ENCODE results near the gene CSMD2. TPM values are rescaled to one million over a fixed set of nuclear protein-coding genes. Genes with fewer than 3 reads are reported as not detected.
A peak's percentile ranks its signal among the peaks of the same experiment; 100 is the strongest.

Gene CSMD2
- total RNA-seq, 1 experiment from 2014 or later: 0.22 TPM

GRCh38 chr1:33633019-33633801 lies 531.8 kb downstream of the CSMD2 start (continued):
- peak; percentile 99 to 100 (median 100) for TF ChIP-seq CTCF (IDR thresholded peaks at IDR 0.05 in 2 of 3, conservative IDR thresholded peaks at IDR 0.05 in 1 of 3; ENCODE audit: borderline replicate concordance in 1 of 3, insufficient read depth in 1 of 3, low read depth in 2 of 3, low read length in 2 of 3)

GRCh38 chr1:33630686-33631085 lies 534.3 kb downstream of the CSMD2 start:
- Histone ChIP-seq H3K4me2 (ENCODE audit: low read length) (no peak overlapping the region), H3K9ac (ENCODE audit: low read length) (no peak overlapping the region), H3K79me2 (ENCODE audit: insufficient read depth, low read length) (no peaks in the 10 kb centered on the region), H3K9me2 (ENCODE audit: insufficient read depth) (no peaks in the 10 kb centered on the region), H4K20me1 (ENCODE audit: insufficient read depth) (no peaks in the 10 kb centered on the region), H3K36me3 (ENCODE audit: control insufficient read depth in 1 of 2, insufficient read depth in 2 of 2, low read length in 2 of 2) (no peaks in the 10 kb centered on the region), H3K4me1 (ENCODE audit: control insufficient read depth in 1 of 2, insufficient read depth in 2 of 2, low read length in 2 of 2) (peaks cover 0 to 12% of the 10 kb centered on the region in 2 experiments; a peak in 2 of 4 replicates), H2AFZ (ENCODE audit: low read depth, low read length, poor library complexity, severe bottlenecking) (no peak overlapping the region), H3K9me3 (ENCODE audit: control insufficient read depth in 1 of 2, insufficient read depth in 1 of 2, low read depth in 1 of 2, low read length in 2 of 2) (no peaks in the 10 kb centered on the region), H3K27me3 (ENCODE audit: insufficient read depth, low read length) (0 out of 2 replicates have a peak, but pooled peaks cover 12% of the 10 kb centered on the region), H3K4me3 (replicated peaks in 1 of 2; ENCODE audit: low read depth in 1 of 2, low read length in 2 of 2) (no peak overlapping the region), H3K27ac (ENCODE audit: low read depth, low read length) (no peak overlapping the region)
- intact Hi-C loops (cut with micrococcal nuclease): loop anchor here (5.0 kb wide), 1 partner anchor 1112 kb away; no protein-coding TSS in a partner anchor
- no TSS peak for BruUV-seq (replicated peaks)
- DNase-seq (ENCODE audit: low read depth, low spot score): no peak
- TF ChIP-seq, protein P1, sequence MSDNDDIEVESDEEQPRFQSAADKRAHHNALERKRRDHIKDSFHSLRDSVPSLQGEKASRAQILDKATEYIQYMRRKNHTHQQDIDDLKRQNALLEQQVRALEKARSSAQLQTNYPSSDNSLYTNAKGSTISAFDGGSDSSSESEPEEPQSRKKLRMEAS (IDR thresholded peaks at IDR 0.05): no peak
- TF ChIP-seq, protein P2, sequence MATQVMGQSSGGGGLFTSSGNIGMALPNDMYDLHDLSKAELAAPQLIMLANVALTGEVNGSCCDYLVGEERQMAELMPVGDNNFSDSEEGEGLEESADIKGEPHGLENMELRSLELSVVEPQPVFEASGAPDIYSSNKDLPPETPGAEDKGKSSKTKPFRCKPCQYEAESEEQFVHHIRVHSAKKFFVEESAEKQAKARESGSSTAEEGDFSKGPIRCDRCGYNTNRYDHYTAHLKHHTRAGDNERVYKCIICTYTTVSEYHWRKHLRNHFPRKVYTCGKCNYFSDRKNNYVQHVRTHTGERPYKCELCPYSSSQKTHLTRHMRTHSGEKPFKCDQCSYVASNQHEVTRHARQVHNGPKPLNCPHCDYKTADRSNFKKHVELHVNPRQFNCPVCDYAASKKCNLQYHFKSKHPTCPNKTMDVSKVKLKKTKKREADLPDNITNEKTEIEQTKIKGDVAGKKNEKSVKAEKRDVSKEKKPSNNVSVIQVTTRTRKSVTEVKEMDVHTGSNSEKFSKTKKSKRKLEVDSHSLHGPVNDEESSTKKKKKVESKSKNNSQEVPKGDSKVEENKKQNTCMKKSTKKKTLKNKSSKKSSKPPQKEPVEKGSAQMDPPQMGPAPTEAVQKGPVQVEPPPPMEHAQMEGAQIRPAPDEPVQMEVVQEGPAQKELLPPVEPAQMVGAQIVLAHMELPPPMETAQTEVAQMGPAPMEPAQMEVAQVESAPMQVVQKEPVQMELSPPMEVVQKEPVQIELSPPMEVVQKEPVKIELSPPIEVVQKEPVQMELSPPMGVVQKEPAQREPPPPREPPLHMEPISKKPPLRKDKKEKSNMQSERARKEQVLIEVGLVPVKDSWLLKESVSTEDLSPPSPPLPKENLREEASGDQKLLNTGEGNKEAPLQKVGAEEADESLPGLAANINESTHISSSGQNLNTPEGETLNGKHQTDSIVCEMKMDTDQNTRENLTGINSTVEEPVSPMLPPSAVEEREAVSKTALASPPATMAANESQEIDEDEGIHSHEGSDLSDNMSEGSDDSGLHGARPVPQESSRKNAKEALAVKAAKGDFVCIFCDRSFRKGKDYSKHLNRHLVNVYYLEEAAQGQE (IDR thresholded peaks at IDR 0.05; ENCODE audit: low read depth): no peak
- TF ChIP-seq POLR2A (IDR thresholded peaks at IDR 0.05; ENCODE audit: borderline replicate concordance, extremely low read depth, insufficient read depth, insufficient read length): no peak
- TF ChIP-seq SIN3A (IDR thresholded peaks at IDR 0.05; ENCODE audit: low read depth): no peak
- TF ChIP-seq ZNF274 (IDR thresholded peaks at IDR 0.05; ENCODE audit: low read depth, low read length): no peak
- TF ChIP-seq FOSL1 (IDR thresholded peaks at IDR 0.05; ENCODE audit: low read depth): no peak
- TF ChIP-seq EZH2 (IDR thresholded peaks at IDR 0.05): no peak
- TF ChIP-seq YY1 (IDR thresholded peaks at IDR 0.05; ENCODE audit: extremely low read depth, insufficient replicate concordance, low read depth, low read length): no peak
- TF ChIP-seq ATF3 (IDR thresholded peaks at IDR 0.05): no peak
- no peak for TF ChIP-seq RAD21 (IDR thresholded peaks at IDR 0.05; ENCODE audit: low read depth)
- no peak for TF ChIP-seq SRF (IDR thresholded peaks at IDR 0.05; ENCODE audit: low read depth)
- TF ChIP-seq EZH2phosphoT487 (IDR thresholded peaks at IDR 0.05; ENCODE audit: borderline replicate concordance): no peak
- CTCF ChIA-PET: interaction anchor here (1.5 kb wide), 1 partner anchor 383 kb away, joined by 4 read pairs; no protein-coding TSS in a partner anchor
- RAD21 ChIA-PET (ENCODE audit: low non-redundant PET in 1 of 2, low total read pairs in 2 of 2, uncharacterized antibody in 2 of 2, unreplicated experiment in 2 of 2): no interaction called here
- no peak for ATAC-seq
- POLR2A ChIA-PET: no interaction called here
